Measurements from ENCODE around the gene ZNF687. TPM values are rescaled to one million over a fixed set of nuclear protein-coding genes. Genes with fewer than 3 reads are reported as not detected.

ZNF687 gene
- total RNA-seq, 1 experiment from 2014 or later: 31.0 TPM

DNA sequence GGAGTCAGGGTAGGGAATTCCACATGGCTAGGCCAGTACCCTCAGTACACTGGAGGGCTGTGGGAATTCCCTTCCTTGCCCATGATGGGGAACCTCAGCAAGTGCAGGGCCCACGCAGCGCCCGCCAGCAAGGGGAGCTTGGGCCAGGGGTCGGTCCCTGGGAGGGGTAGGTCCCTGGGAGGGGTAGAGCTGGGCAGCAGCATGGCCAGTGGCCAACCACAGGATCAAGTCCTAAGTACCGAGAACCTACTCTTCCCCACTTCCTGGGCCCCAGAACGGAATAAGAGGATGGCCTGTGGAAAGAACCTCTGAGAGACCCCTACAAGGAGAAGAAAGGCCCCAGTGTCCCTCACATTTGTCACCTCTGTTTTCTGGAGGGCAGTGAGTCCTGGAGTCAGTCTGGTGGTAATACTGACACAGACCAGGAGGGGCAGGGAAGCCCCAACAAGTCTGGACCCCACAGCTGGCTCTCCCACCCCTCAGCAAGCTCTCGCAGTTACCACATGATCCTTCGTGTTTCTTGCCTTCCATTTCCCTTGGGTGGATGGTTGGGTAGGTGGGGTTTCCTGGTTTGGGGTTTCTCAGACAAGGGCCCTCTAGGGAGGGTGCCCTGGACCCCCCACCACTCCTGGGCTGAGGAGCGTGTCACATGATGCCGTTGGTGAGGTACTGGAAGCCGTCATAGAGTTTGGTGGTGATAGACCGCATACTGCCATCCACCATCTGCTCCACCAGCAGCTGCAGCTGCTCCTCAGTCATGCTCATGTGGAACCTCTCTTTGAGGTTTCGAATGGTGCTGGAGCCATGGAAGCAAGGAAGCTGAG lies 10.3 kb downstream of the ZNF687 start:
- no peak for DNase-seq (ENCODE audit: low read depth, low spot score)

DNA sequence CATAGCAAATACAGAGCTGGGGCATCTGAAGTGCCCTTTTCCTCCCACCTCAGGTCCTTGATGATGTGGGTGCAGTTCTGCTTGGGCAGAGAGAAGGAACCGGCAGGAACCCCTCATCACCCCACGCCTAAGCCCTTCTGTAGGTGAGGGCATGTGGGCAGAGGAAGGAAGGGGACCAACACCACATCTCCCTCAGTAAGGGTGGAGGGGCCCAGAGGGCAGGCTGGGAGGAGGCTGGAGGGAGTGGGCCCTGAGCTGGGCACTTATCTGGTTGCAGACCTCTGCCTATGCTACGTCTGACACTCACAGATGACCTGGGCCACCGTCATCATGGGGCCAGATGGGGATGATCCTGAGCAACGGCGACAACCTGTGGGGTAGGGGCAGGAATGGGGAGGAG lies 11.0 kb downstream of the ZNF687 start:
- in situ Hi-C loops (cut with HindIII; ENCODE audit: low pct_unique_long_range_greater_than_20kb, low sequenced_read_pairs): no loop called here
- DNase-seq (ENCODE audit: low read depth, low spot score): no peak

More for the DNA sequence above, 10.3 kb downstream of the ZNF687 start:
- in situ Hi-C loops (cut with HindIII; ENCODE audit: low pct_unique_long_range_greater_than_20kb, low sequenced_read_pairs): no loop called here

DNA sequence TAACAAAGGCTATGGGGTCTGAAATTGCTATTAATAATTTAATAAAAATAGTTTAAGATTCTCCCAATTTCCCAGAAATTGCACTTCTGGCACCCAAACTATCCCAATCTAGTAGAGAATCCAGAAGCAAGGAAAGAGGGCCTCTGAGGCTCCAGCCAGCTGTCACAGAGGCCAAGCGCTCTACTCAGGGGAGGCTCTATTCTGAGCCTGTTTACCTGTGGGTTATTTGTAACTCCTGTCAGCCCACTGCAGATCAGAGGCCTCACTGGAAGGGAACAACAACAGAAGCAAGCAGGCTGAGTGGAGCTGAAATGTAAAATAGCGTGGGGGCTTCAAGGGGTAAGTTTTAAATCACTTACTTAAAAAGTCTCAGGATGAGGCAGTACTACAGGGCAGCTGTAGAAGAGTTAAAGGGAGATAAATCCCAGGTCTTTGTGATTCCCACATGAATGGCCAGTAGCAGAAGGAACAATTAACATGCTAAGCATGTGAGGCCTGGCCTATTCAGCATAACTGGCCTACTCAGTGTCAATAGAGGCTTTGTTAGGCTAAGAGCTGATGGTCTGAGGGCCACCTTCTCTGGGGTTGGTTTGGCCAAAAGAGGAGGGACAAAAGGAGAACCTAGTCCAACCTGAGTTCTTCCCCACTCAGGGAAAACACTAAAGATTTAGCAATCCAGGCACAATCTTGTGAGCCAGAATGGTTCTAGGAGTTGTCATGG lies 12.8 kb downstream of the ZNF687 start:
- DNase-seq (ENCODE audit: low read depth, low spot score): peak; percentile 86
- in situ Hi-C loops (cut with HindIII; ENCODE audit: low pct_unique_long_range_greater_than_20kb, low sequenced_read_pairs): no loop called here

DNA sequence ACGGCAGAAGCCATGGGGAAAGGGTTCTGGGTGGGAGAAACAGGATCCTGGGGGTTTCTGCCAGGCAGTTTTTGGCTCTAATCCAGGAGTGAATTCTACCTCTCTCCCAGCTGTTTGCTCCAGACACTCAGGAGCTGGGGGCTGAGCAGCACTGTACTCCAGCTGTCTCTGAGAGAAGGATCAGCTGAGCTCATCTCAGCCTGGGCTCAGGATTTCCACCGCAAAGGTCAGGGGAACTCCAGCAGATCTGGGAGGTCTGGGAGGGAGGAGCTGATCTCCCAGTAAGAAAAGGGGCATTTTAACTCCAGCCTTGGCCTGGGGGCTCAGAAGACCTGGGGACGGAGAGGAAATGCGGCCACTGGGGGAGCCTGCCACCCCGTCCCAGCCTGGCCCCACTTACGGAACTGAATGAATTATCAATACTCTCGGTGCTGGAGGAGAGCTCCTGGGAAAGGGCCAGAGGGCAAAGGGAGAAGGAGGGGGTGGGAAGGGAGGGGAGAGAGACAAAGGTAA lies 27.8 kb downstream of the ZNF687 start:
- DNase-seq (ENCODE audit: low read depth, low spot score): peak; percentile 77
- in situ Hi-C loops (cut with HindIII; ENCODE audit: low pct_unique_long_range_greater_than_20kb, low sequenced_read_pairs): no loop called here

DNA sequence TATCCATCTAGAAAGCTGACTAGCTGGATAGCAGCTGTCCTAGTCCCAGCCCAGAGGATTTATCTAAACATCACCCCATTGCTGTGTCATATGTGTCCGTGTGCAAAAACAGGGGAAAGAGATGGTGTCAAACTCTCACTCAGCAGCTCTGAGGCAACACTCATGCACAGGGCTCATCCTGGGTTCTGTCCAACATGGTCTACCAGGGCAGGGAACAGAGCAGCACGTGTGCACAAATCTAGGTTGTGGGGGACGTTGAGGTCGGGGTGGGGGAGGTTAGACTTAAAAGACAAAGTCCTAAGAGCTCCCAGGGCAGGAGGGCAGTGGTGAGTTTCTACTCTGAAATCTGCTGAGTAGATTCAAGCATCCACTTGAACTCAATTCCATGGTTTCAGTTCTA lies 28.9 kb downstream of the ZNF687 start:
- in situ Hi-C loops (cut with HindIII; ENCODE audit: low pct_unique_long_range_greater_than_20kb, low sequenced_read_pairs): no loop called here
- no peak for DNase-seq (ENCODE audit: low read depth, low spot score)

DNA sequence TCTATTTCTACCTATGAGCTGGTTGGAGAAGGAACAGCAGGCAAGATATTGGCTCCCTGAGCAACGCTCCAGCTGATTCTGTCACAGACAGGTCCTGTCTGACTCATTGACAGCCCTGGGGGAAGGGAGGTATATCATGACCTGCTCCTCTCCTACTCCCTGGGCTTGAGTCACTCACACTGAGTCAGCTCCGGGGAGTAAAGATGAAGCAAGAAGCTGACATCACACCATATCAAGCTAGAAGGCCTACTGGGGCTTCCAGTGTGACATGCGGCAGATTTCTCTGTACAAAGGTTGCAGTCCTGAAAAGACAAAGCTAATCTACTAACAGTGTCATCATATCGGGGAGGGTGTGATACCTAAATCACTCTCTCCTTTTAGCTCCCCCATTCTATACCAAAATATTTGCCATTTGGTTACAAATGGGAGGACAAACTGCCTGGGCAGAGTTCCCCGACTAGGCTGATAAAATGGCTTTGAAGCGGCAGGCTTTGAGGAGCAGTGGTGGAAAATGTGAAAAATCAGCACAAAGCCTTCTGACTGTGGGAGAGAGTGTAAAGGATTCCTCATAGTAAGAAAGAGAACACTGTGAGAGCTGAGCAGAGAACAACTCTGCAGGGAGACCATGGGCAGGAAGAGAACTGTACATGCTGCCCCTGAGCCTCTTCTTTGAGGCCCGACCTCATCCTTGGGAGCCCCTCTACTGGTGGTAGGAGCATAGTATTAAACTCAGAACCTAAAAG lies 29.7 kb downstream of the ZNF687 start:
- peak; percentile 74 for DNase-seq (ENCODE audit: low read depth, low spot score)
- in situ Hi-C loops (cut with HindIII; ENCODE audit: low pct_unique_long_range_greater_than_20kb, low sequenced_read_pairs): no loop called here

DNA sequence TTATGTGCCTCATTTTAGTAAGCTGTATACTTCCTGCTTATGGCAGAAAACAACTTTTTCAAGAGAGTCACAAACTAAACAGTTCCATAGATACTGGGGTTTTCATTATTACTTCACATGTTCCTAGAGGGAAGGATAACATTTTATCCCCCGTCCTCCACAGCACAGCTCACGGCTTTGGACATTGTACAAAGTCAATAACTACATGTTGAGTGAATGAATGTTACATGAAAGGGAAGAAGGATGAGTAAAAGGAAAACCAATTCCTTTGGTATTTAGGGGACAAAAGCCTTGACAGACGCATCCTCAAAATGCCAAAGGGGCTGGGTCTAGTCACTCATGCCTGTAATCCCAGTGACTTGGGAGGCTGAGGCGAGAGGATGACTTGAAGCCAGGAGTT lies 30.3 kb downstream of the ZNF687 start:
- in situ Hi-C loops (cut with HindIII; ENCODE audit: low pct_unique_long_range_greater_than_20kb, low sequenced_read_pairs): no loop called here
- no peak for DNase-seq (ENCODE audit: low read depth, low spot score)

DNA sequence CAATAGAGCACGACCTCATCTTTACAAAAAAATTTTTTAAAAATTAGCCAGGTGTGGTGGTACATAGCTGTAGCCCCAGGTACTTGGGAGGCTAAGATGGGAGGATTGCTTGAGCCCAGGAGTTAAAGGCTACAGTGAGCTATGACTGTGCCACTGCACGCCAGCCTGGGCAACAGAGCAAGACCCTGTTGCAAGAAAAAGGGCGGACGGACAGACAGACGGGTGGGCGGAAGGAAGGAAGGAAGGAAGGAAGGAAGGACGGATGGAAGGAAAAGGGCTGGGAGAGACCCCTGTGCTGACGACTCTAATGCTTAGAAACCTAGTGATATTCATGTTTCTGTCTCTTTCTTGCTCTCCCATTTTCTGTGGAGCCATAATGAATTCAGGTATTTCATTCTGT lies 30.7 kb downstream of the ZNF687 start:
- in situ Hi-C loops (cut with HindIII; ENCODE audit: low pct_unique_long_range_greater_than_20kb, low sequenced_read_pairs): no loop called here
- DNase-seq (ENCODE audit: low read depth, low spot score): no peak

DNA sequence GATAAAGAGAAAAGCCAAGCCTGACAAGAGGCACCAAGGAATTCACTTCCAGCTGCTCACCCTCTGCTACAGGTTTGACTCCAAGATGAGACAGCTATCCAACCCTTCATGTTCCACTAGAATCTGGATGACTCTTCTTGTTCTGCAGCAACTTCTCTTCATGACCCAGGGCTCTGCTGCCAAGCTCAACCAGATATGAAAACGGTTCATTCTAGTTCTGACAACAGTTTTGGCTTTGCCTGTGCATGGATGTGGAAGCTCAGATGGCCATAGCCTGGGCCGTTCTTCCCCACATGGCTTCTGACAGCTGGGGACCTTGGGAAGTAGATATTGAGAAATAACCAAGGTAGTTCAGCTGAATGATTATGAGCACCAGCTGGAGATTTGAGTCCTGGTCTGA lies 31.4 kb downstream of the ZNF687 start:
- in situ Hi-C loops (cut with HindIII; ENCODE audit: low pct_unique_long_range_greater_than_20kb, low sequenced_read_pairs): no loop called here
- DNase-seq (ENCODE audit: low read depth, low spot score): no peak

DNA sequence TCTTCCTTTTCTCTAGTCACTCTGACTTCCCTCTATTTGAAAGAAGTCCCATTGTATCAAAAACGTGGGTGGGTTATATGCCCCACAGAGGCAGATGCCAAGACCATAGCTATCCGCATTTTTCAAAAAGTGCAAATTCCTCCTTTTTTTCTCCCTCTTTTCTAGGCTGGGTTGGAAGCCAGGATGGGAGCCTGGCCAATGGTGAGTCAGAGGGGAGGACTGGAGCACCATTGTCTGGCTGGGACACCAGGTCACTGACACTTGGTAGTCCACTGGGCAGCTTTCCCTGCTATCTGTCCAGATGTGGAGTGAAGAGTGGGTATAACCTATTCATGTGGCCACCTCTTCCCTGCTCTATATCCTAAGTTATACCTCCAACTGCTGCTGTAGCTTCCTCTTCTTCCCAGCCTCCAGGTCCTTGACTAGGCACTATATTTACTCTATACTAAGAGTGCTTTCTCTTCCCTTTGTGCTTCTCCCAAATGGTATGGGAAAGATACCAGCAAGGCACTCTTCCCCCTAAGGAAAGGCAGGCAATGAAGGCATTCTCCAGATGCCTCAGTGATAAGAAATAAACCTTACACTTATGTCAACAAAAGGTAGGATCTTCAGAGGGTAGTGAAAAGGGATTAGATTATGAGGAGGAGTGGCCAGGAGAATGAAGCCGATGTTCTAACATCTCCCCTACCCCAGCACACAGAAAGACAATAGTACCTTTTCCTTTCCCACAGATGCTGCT lies 32.2 kb downstream of the ZNF687 start:
- in situ Hi-C loops (cut with HindIII; ENCODE audit: low pct_unique_long_range_greater_than_20kb, low sequenced_read_pairs): no loop called here
- peak; percentile 50 for DNase-seq (ENCODE audit: low read depth, low spot score)

DNA sequence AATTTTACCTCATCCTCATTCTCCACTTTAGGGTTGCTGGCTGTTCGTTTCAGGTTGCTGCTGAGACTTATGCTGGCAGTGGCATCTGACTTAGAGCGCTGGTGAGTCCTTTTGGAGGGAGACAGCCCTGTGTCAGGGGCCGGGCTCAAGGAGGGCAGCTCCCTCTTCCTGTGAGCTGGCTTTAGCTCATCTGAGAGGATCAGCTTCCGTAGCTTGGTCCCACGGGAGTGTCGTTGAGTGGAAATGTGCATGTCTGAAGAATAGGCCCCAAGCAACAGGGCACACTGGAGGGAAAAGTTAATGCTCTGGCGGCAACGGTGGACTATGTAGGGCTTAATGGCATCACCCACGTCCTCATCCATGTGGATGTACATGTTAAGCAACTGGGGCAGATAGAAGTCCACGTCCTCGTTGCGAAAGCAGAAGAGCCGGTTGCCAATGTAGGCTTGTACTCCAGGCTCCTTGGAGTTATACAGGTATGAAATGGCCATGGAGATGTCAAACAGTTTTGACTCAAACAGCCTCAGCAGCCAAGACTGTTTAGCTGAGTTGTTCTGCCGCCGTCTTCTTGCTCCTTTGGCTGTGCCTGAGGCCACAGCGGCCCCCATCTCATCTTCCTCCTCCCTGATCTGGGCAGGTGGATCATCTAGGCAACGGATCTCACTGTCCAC lies 33.6 kb downstream of the ZNF687 start:
- no peak for DNase-seq (ENCODE audit: low read depth, low spot score)
- in situ Hi-C loops (cut with HindIII; ENCODE audit: low pct_unique_long_range_greater_than_20kb, low sequenced_read_pairs): no loop called here

DNA sequence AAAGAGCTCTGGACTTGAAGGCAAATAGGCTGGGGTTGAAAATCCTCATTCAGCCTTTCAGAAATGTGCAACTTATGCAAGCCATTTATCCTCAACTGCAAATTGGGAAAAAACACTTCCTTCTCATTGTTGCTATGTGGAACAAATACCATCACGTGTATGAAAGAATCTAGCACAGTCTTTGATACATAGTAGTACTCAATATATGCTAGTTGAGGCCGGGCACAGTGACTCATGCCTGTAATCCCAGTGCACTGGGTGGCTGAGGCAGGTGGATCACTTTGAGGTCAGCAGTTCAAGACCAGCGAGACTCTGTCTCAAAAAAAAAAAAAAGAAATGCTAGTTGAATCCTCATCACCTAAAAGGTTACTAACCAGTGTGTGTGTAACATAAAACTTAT lies 36.9 kb downstream of the ZNF687 start:
- in situ Hi-C loops (cut with HindIII; ENCODE audit: low pct_unique_long_range_greater_than_20kb, low sequenced_read_pairs): no loop called here
- DNase-seq (ENCODE audit: low read depth, low spot score): no peak

DNA sequence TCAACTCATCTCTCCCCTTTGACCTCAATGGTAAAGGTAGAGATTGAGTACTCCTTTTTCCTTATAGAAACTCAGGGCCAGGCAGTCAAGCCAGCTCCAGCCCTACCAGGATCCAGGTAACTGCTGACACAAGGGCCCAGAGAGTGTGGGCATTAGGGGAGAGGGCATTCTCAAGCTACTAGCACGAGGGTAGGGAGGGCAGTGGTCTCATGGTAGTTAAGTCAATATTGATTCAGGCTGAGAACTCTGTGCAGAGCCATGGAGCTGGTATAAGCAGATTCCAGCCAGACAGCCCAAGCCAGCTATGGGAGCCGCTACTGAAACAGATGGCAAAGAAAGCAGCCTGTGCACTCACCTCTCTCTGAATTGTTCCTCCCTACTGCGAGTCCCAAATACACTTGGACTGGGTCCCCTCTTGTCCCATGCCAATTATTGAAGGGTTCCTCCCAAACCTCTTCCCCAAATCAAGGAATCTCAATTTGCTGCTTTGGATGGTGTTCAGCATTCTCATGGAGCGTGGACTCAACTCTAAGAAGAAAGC lies 42.4 kb downstream of the ZNF687 start:
- in situ Hi-C loops (cut with HindIII; ENCODE audit: low pct_unique_long_range_greater_than_20kb, low sequenced_read_pairs): no loop called here
- DNase-seq (ENCODE audit: low read depth, low spot score): no peak

DNA sequence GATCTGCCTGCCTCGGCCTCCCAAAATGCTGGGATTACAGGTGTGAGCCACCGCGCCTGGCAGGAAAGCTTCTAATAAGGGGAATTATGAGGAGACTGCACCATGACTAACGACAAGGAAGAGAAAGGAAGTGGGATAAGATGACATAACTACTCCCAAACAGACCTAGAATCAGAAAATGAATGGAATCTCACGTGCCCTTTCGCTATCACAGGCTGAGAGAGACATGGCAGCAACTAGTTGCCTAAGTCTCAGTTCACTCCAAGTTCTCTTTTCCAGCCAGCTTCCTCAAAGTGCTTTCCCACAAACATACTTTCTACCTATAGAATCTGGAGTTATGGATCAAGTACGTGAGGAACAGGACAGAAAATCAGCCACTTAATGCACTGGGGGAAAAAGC lies 43.1 kb downstream of the ZNF687 start:
- no peak for DNase-seq (ENCODE audit: low read depth, low spot score)
- in situ Hi-C loops (cut with HindIII; ENCODE audit: low pct_unique_long_range_greater_than_20kb, low sequenced_read_pairs): no loop called here

DNA sequence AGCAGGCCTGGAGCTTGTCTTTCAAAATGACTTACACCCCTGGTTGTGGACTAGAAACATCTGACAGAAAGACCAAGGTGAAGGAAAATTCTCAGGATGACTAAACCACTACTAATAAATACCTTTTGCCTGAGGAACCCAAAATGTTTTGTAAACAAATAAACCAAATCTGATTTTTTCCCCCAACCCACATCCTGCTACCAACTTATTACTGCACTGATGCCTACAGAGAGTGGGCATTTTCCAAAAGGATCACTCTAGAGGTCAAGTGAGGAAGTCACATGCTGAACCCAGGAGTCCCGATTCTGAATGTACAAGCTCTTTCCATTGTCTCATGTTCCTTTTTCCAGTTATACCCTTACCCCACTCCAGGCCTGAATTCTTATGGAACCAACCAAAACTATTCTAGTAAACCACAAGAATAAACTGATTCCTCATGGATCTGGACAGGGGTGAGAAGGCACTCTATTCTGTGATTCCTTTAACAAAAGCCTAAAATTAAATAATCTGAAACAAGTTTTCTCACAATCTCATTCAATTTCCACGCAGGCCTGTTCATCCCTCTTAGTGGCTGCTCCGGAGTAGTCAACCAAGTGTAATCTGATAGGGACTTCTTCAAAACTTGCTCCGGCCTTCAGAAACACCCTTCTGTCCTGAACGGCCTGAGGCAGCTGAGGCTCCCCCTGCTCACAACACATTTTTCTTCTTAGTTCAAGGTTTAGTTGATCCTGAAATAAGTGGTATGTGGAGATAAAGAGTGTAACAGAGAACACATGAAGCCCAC lies 43.7 kb downstream of the ZNF687 start:
- DNase-seq (ENCODE audit: low read depth, low spot score): no peak
- in situ Hi-C loops (cut with HindIII; ENCODE audit: low pct_unique_long_range_greater_than_20kb, low sequenced_read_pairs): no loop called here

DNA sequence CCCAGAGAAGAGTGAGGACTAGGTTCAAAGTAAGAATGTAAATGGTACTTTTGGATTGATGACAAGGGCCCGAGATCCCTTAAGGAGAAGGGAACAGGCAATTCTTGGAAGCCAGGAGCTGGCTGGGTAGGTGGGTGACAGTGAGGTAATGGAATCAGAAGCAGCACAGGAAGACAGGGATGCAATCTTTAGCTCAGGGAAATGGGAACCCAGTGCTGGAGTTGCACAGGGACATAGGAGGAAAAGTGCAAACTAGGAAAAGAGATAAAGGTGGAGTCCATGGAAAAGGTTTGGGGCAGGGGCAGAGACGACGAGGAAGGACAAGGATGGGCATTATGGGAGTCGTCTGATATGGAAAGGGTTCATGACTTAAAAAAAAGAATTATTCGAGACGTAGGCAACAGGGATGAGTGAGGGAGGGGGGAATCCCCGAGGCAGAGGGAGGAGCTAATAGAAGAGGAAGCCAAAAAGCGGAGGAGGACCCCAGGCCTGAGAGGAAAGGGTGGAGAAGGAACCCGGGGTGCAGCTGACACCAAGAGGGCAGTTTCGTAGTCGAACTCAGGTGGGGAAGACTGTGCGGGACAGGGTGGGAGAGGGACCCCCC lies 44.6 kb downstream of the ZNF687 start:
- DNase-seq (ENCODE audit: low read depth, low spot score): peak; percentile 56
- in situ Hi-C loops (cut with HindIII; ENCODE audit: low pct_unique_long_range_greater_than_20kb, low sequenced_read_pairs): no loop called here

Measured in SK-MEL-5 (cell line).